NAMALWA (cell line): Measurements from ENCODE around the gene BLM.
"Not testable (repeated sequence)": the region's sequence is repeated elsewhere in the genome, so short reads cannot be mapped to it uniquely, and the experiment has no call there.

ENCODE experiments used
- DNase-seq: peaks from one replicate; pipeline ENCODE4 v3.0.0-alpha.2; 2015; ENCODE audit warnings: low spot score

The BLM gene

GRCh38 chr15:90822204-90822955 lies 105.2 kb downstream of the BLM start:
- DNase-seq, result no peak

- no peak for DNase-seq
Observed at GRCh38 chr15:90823455-90823974, 106.4 kb downstream of the BLM start.

DNA sequence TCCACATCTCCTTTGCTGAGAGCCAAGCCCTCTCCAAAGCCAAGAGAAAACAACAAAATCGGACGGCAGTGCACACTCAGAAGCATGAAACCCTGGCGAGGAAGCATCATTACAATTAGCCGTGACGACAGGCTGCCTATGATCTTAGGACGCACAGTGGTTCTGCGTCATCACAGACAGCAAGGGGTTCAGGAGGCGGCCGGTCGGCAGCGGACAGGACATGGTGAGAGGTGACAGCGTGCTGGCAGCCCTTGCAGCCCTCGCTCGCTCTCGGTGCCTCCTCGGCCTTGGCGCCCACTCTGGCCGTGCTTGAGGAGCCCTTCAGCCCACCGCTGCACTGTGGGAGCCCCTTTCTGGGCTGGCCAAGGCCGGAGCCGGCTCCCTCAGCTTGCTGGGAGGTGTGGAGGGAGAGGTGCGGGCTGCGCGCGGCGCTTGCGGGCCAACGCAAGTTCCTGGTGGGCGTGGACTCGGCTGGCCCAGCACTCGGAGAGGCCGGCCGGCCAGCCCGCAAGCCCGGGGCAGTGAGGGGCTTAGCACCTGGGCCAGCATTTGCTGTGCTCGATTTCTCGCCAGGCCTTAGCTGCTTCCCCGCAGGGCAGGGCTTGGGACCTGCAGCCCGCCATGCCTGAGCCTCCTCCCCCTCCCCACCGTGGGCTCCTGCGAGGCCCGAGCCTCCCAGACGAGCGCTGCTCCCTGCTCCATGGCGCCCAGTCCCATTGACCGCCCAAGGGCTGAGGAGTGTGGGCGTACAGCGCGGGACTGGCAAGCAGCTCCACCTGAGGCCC lies 108.2 kb downstream of the BLM start:
- DNase-seq, result not testable (repeated sequence)

DNA sequence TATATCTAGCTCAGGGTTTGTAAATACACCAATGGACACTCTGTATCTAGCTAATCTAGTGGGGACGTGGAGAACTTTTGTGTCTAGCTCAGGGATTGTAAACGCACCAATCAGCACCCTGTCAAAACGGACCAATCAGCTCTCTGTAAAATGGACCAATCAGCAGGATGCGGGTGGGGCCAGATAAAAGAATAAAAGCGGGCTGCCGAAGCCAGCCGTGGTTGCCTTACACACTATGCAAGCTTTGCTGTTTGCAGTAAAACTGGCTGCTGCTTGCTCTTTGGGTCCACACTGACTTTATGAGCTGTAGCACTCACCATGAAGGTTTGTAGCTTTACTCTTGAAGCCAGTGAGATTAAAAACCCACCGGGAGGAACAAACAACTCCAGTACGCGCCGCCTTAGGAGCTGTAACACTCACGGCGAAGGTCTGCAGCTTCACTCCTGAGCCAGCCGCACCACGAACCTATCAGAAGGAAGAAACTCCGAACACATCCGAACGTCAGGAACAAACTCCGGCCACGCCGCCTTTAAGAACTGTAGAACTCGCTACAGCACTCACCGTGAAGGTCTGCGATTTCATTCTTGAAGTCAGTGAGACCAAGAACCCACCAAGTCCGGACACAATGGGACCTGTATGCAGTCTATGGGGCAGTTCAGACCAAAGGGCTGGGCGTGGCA lies 109.2 kb downstream of the BLM start:
- DNase-seq, result not testable (repeated sequence)

DNA sequence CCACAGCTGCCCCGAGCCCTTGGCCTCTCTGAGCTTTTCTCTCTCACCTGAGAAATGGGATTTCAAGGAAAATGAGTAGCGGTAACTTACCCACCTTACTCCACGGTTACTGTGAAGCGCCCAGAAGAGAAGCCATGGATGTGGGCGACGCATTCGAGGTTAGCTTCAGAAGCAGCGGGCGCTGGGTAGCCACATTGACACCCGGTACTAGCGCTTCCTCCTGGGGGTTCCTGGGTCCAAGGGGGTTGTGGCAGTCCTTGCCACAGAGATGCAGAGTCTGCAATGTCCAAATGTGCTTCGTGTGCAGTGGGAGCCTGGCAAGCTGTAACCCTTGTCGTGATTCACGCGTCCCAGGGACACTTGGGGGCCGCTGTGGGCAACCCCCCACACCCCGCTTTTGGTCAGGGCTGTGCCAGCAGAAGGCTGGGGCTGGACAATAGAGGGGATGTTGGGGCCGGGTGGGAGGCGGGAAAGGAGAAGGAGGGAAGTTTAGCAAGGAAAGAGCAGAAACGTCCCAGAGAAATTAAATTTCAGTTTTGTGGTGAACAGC lies 109.8 kb downstream of the BLM start:
- no peak for DNase-seq

DNA sequence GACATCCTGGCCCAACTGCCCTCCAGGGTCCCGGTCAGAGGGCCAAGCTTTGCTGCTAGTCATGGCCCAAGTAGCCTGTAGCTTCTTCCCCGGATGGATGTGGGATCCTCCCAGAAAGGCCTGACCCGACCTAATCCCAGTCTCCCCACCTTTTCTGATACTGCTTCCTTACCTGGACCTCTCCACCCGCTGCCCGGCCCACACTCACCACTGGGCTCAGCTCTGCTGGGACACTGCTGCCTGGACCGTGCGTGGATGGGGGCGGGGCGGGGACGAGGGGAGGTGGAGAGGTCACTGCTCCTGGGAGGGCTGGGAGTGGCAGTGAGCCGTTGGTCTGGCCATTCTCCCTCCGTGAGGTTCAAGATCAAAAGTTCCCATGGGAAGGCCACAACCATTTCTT lies 111.0 kb downstream of the BLM start:
- no peak for DNase-seq

DNA sequence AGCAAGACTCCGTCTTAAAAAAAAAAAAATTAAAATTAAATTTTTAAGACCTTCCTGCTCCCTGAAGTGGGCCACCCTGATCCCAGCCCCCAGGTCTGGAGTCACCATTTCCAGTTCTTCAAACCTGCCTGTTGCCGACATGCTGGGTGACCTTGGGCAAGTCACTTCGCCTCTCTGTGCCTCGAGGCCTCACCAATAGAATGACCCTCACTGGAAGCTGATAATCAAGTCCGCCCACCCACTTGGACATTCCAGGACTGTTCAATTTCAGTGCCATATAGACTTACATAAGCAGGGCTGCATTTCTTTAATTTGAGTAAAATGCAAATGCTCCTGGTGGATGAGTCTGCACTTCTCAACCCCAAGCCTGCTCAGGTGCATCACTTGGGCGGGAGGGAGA lies 112.0 kb downstream of the BLM start:
- DNase-seq, result no peak

GRCh38 chr15:90829942-90830440 lies 112.8 kb downstream of the BLM start:
- no peak for DNase-seq

DNA sequence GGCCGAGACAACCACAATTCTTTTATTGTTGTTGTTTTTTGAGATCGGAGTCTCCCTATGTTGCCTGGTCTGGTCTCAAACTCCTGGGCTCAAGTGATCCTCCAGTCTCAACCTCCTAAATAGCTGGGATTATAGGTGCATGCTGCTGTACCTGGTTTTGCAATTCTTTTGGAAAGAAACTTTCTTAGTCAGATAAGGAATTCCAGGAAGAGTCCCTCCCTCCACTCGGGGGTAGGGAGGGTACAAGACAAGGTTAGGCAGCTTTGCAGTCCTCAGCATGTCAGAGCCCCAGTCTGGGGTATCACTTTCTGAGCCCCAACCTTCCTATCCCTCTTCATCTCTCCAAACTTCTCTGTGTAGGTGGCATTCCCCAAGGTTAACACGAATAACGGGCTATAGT lies 117.5 kb downstream of the BLM start:
- no peak for DNase-seq

DNA sequence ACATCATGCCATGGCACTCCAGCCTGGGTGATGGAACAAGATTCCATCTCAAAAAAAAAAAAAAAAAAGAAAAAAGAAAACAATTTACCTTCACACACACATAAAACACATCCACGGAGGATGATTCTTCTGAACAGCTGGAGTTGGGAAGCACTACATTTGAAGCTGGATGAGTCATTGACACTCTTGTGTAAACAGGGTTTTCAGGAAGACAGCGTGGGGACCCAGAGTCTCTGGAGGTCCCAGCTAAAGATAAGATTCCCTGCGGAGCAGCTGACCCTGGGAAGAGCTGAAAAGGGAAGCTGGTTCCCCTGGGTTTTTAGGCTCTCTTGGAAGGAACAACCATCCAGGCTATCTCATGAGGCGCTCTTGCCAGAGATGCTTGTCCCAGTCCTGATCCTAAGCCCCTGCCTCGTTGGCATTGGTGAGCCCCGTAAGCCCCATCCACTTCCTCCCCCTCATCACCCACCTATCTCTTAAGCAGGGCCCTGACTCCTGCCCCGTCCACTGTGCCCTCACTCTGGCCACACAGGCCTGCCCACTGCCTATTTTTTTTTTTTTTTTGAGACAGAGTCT lies 119.2 kb downstream of the BLM start:
- no peak for DNase-seq

GRCh38 chr15:90837094-90837493 lies 119.9 kb downstream of the BLM start:
- no peak for DNase-seq

DNA sequence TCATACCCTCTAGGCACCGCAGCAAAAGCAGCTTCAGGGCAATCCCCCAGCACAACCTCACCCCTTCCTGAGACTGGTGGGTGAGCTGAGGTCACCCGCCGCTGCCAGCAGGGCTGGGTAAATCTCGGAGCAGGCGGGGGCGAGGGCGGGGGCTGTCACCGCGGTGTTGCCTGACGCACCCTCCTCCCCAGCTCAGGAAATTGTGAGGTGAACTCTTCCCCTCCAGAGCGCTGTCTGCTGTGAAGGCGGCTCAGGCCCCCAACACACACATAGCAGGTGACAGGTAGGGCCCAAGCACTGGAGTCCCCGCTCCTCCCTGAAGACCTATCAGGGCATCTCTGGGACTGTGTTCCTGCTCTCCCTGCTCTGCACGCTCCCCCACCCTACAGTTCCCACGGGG lies 121.0 kb downstream of the BLM start:
- no peak for DNase-seq

GRCh38 chr15:90838544-90838943 lies 121.4 kb downstream of the BLM start:
- DNase-seq, result no peak

DNA sequence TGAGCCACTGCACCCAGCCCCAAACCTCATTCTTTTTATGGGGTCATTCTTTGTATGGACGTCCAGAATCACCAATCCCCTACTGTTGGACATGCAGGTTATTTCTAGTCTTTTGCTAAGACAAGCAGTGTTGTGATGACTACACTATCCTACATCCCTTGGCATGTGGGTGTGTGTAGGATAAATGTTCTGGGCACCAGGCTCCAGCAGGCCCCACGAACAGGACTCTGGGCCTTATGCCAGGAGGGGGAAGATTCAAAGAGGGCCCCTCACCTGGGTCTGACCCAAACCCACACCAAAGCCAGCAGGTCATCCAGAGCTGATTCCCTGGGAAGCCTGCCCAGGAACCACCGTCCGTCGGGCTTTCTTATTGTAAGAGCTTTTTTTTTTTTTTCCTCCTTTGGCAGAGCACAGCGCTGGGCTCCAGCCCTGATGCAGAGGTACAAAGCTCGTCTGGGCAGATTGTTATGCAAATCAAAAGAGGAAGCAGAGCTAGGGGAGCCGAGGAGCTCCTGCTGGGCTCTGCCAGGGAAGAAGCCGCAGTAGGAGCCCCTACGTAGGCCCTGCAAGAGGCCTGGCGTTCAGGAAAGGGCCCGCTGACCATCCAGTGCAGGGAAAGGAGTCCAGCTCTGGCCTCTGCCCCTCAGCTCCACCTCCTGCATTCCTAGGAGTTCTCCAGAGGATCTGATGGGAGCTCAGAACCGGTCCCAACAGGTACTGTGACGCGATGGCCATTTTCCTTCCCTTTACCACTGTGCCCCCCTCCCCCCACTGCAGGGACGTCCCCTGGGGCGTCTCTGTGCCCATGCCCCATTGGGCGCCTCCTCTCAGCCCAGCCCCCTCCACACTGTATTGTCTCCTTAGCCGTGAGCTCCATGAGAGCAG lies 122.3 kb downstream of the BLM start:
- DNase-seq, result no peak

DNA sequence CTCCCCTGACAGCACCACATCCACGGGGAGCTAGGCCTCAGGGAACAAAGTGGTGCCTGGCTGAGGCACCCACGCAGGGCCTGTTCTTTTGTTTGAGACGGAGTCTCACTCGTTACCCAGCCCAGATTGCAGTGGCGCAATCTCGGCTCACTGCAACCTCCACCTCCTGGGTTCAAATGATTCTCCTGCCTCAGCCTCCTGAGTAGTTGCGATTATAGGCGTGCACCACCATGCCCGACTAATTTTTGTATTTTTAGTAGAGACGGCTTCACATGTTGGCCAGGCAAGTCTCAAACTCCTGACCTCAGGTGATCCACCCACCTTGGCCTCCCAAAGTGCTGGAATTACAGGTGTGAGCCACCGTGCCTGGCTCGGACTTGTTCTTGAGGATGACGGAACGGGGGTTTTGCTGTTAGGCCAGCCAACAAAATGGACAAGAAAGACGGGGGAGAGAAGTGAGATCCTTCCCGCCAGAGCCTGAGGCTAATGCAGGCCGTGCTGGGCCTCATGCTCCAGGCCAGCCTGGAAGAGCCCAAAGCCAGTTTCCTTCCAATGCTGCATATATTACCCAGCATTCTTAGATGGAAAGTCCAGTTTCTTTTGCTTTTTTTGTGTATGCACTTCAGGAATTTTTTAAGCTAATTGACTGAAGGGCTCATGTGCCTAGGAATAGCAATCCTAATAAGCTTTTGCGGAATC lies 123.2 kb downstream of the BLM start:
- no peak for DNase-seq

DNA sequence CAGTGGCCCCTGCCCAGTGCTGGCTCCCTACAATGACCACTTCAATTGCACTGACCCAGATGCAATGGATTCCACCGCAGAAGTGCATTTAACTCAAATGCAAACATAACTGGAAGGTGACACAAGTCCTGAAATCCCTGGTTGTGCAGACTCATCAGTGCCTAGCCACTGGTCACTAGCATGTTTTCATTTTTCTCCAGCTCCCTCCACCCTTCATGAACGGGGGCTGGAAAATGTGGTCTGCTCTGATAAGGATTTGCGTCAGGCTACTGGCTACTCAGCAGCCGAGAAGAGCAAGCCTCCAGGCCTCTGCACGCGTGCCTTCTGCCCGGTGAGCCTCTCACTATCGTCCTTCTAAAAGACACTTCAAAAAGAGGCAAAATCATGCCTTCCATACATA lies 123.8 kb downstream of the BLM start:
- DNase-seq, result no peak

DNA sequence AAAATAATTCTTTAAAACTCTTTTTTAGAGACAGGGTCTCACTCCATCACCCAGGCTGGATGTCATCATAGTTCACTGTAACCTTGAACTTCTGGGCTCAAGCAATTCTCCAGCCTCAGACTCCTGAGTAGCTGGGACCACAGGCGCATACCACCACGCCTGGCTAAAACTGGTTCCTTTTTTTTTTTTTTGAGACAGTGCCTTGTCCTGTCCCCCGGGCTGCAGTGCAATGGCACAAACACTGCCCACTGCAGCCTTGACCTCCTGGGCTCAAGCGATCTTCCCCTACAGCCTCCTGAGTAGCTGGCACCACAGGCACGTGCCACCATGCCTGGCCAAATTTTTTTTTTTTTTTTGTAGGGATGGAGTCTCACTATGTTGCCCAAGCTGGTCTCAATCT lies 127.5 kb downstream of the BLM start:
- DNase-seq, result no peak

- peak; percentile 41 for DNase-seq
Observed at GRCh38 chr15:90845201-90845949, 128.2 kb downstream of the BLM start.

DNA sequence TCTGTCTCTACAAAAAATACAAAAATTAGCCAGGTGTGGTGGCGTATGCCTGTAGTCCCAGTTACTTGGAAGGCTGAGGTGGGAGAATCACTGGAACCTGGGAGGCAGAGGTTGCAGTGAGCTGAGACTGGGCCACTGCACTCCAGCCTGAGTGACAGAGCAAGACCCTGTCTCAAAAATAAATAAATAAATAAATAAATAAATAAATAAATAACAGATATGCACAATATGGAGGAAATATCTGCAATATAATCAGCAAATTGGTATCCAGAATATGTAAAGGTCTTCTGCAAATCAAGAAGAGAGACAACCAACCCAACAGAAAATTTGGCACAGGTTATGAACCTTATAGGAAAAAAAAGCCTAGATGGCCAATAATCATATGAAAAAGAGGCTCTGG lies 132.3 kb downstream of the BLM start:
- not testable (repeated sequence) for DNase-seq

- no peak for DNase-seq
Observed at GRCh38 chr15:90851114-90851513, 134.0 kb downstream of the BLM start.
